Activated naive CD4-positive, alpha-beta T cell (primary cell): ENCODE data around the gene MIF4GD.

Source experiments
- DNase-seq, 4 experiments: peaks; one replicate each; lab custom pipeline; 2025; lab: John Stamatoyannopoulos, UW

MIF4GD gene

DNA sequence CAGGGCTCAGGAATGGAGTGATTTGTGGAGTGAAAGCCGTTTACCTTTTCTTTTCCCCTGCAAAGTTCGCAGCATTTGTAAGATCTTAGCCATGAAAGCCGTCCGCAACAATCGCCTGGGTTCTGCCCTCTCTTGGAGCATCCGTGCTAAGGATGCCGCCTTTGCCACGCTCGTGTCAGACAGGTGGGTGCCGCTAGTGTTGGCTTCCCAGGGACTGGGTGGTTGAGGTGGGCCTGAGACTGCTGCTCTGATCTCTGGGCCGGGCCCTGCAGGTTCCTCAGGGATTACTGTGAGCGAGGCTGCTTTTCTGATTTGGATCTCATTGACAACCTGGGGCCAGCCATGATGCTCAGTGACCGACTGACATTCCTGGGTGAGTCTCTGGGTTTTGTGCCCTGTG is 38.2 kb downstream of the MIF4GD start:
- DNase-seq: no peak

DNA sequence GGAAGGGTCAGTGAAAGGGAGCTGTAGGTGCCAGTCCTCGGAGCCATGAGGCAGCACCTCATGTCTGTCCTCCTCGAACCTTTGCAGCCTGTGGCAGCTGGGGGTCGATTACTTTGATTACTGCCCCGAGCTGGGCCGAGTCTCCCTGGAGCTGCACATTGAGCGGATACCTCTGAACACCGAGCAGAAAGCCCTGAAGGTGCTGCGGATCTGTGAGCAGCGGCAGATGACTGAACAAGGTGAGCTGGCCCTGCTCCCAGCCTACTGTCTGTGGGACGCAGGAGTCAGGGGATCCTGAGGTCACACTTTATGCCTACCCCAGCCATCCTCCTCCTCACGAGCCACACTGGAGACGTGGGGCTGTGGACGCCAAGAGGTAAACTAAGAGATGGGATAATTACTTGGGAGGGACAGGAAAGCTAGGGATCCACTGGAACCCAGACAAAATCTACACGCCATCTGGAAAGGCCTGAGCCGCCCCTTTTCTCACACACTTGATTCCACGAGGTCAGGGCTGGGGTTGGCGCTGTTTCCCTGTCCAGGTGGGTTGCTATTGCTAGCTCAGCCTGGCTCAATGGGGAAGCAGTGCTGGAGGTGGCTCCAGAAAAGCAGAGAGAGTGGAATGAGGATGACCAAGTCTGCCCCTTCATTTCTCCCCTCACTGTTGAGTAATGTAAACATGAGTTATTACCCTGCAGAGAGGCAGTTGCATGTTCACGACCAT is 39.1 kb downstream of the MIF4GD start:
- no peak for DNase-seq

DNA sequence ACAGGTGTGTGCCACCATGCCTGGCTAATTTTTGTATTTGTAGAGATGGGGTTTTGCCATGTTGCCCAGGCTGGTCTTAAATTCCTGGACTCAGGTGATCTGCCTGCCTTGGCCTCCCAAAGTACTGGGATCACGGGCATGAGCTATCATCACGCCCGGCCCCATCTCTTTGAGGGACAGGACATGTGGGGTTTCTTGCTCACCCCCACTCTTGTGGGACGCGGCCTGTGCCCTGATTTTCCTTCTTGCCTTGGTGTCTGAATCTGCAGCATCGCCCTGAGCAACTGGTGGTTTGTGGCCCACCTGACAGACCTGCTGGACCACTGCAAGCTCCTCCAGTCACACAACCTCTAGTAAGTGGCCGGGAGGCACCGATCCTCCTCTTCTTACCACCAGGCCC is 40.0 kb downstream of the MIF4GD start:
- DNase-seq: no peak

DNA sequence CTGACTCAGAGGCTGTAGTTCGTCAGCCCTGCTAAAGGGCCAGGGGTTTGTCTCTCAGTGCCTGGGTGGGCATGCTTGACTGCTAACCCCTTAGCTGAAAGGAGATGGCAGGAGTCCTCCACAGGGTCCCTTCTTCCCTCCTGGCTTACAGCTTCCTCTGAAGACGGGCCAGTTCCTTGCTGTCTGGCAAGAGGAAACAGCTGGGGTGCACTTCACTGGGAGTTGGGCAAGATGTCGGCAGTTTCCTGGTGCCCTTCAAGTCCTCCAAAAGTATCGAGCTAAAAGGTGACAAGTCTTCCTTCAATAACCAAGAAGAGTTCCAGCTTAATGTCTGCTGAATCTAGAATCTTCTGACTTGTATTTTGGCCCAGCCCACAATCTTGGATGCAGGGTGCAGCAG is 42.2 kb downstream of the MIF4GD start:
- DNase-seq: no peak

DNA sequence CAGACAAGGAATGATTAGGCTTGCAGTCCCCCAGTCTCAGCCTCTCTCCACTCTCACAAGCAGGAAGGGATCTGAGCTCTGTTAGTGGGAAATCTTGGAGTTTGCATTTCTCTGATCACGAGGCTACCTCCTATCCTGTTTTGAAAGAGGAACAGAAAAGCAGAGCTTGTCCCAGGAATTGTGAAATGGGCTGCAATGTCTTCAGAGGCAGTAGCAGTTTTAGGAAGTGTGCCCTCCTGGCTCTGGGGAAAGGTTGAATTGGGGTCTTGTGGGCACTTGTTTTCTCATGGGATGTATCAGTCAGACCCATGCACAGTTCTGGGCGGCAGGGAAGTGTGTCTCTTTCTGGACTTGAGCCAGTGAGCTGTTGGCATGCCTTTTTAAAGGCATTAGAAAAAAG is 42.7 kb downstream of the MIF4GD start:
- DNase-seq: no peak

DNA sequence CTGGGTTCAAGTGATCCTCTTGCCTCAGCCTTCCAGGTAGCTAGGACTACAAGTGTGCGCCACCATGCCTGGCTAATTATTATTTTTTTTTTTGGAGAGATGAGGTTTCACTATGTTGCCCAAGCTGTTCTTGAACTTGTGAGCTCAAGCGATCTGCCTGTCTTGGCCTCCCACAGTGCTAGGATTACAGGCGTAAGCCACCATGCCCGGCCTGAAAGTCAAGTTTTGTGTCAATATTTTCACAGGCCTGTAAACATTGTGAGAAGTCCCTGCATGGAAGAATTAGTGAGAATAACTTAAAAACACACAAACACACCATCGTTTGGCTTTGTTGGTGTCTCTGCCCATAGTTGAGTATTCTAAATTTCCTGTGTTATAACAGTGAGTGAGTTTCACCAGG is 43.3 kb downstream of the MIF4GD start:
- no peak for DNase-seq

DNA sequence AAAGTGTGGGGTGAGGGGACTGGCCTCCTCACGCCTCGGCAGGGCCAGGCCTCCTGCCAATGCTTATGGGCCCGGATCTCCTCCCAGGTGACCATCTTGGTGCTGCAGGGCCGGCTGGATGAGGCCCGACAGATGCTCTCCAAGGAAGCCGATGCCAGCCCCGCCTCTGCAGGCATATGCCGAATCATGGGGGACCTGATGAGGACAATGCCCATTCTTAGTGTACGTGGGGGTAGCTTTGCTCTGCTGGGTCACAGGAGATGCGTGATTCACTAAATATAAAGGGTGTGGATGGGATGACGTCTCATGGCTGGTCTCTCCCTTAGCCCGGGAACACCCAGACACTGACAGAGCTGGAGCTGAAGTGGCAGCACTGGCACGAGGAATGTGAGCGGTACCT is 46.0 kb downstream of the MIF4GD start:
- no peak for DNase-seq

DNA sequence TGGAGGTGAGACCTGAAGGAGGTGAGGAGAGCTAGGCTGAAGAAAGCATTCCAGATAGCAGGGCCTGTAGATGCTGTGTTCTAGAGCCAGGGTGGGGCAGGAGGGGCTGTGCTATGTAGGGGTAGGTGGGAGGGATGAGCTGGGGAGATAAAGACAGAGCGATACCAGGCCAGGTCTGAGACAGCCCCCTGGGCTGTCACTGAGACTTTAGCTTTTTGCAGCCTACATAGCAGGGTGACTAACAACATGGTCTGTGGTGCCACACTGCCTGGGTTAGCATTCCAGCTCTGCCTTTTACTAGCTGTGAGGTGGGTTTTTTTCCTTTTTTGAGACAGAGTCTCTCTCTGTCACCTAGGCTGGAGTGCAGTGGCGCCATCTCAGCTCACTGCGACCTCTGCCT is 51.2 kb downstream of the MIF4GD start:
- no peak for DNase-seq

DNA sequence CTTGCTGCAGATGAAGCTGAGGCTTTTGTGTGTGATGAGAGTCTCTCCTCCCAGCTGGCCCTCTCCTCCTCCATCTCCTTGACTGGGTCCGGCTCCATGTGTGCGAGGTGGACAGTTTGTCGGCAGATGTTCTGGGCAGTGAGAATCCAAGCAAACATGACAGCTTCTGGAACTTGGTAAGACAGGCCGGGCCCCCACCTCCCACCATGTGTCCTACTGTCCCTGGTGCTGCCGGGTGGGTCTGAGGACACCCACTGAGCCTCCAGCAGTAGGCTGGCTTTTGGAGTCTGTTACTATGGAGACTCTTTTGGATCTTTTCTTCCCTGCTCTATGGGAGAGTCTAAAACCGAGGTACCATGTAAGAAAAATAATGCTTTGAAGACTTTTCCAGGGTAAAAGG is 52.9 kb downstream of the MIF4GD start:
- no peak for DNase-seq
